ENCODE data around the gene MYBPC1.
"Not testable (repeated sequence)": the region's sequence is repeated elsewhere in the genome, so short reads cannot be mapped to it uniquely, and the experiment has no call there.

Gene MYBPC1

GRCh38 chr12:101671833-101672232, 77.1 kb downstream of the MYBPC1 start:
- Histone ChIP-seq H3K36me3 (ENCODE audit: control insufficient read depth, insufficient read depth, low read length) (no peaks in the 10 kb centered on the region), H3K9me3 (ENCODE audit: control insufficient read depth, insufficient read depth, low read length) (no peaks in the 10 kb centered on the region), H3K4me3 (ENCODE audit: low read length) (no peak overlapping the region), H3K4me1 (ENCODE audit: control insufficient read depth, insufficient read depth, low read length) (no peaks in the 10 kb centered on the region), H3K27ac (ENCODE audit: low read length) (no peak overlapping the region), H3K27me3 (ENCODE audit: control insufficient read depth, insufficient read depth, low read length) (no peaks in the 10 kb centered on the region)
- DNase-seq (ENCODE audit: low read depth, low spot score), result no peak
- WGBS (ENCODE audit: insufficient coverage, insufficient read length), result no CpG with 5 or more reads among the region's 4 CpGs

GRCh38 chr12:101675555-101675954, 80.8 kb downstream of the MYBPC1 start:
- no peaks in the 10 kb centered on the region for H3K4me1 ChIP-seq (ENCODE audit: control insufficient read depth, insufficient read depth, low read length)
- DNase-seq (ENCODE audit: low read depth, low spot score), result no peak
- no CpG with 5 or more reads among the region's 2 CpGs for WGBS (ENCODE audit: insufficient coverage, insufficient read length)
- H3K36me3 ChIP-seq (ENCODE audit: control insufficient read depth, insufficient read depth, low read length), result no peaks in the 10 kb centered on the region
- no peaks in the 10 kb centered on the region for H3K9me3 ChIP-seq (ENCODE audit: control insufficient read depth, insufficient read depth, low read length)
- H3K27me3 ChIP-seq (ENCODE audit: control insufficient read depth, insufficient read depth, low read length), result no peaks in the 10 kb centered on the region
- no peak overlapping the region for H3K4me3 ChIP-seq (ENCODE audit: low read length)
- no peak overlapping the region for H3K27ac ChIP-seq (ENCODE audit: low read length)

- not testable (repeated sequence) for H3K27me3 ChIP-seq (ENCODE audit: control insufficient read depth, insufficient read depth, low read length); H3K27ac ChIP-seq (ENCODE audit: low read length); H3K4me3 ChIP-seq (ENCODE audit: low read length); DNase-seq (ENCODE audit: low read depth, low spot score); H3K36me3 ChIP-seq (ENCODE audit: control insufficient read depth, insufficient read depth, low read length); H3K4me1 ChIP-seq (ENCODE audit: control insufficient read depth, insufficient read depth, low read length); H3K9me3 ChIP-seq (ENCODE audit: control insufficient read depth, insufficient read depth, low read length)
- no CpG with 5 or more reads among the region's 3 CpGs for WGBS (ENCODE audit: insufficient coverage, insufficient read length)
These were observed 81.7 kb downstream of the MYBPC1 start for GRCh38 chr12:101676497-101676896.

GRCh38 chr12:101678081-101678480, 83.3 kb downstream of the MYBPC1 start:
- Histone ChIP-seq H3K27ac (ENCODE audit: low read length) (no peak overlapping the region), H3K27me3 (ENCODE audit: control insufficient read depth, insufficient read depth, low read length) (no peaks in the 10 kb centered on the region), H3K4me1 (ENCODE audit: control insufficient read depth, insufficient read depth, low read length) (no peaks in the 10 kb centered on the region), H3K9me3 (ENCODE audit: control insufficient read depth, insufficient read depth, low read length) (no peaks in the 10 kb centered on the region), H3K36me3 (ENCODE audit: control insufficient read depth, insufficient read depth, low read length) (no peaks in the 10 kb centered on the region), H3K4me3 (ENCODE audit: low read length) (no peak overlapping the region)
- DNase-seq (ENCODE audit: low read depth, low spot score), result no peak

DNA sequence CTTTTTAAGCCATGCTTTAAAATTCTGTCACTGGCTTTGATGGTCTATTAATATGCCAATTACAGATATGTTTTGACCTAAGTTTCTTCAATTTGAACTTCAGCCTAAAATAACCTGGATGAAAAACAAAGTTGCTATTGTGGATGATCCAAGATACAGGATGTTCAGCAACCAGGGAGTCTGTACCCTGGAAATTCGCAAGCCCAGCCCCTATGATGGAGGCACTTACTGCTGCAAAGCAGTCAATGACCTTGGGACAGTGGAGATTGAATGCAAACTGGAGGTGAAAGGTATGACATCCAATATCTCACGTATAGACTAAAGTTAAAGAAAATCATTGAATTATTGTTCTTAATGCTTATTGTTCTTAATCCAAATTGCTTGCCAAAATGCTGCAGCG, 85.5 kb downstream of the MYBPC1 start:
- no peaks in the 10 kb centered on the region for H3K36me3 ChIP-seq (ENCODE audit: control insufficient read depth, insufficient read depth, low read length)
- H3K9me3 ChIP-seq (ENCODE audit: control insufficient read depth, insufficient read depth, low read length), result no peaks in the 10 kb centered on the region
- no peak for DNase-seq (ENCODE audit: low read depth, low spot score)
- H3K4me3 ChIP-seq (ENCODE audit: low read length), result no peak overlapping the region
- WGBS (ENCODE audit: insufficient coverage, insufficient read length), result no CpG with 5 or more reads among the region's 3 CpGs
- H3K27me3 ChIP-seq (ENCODE audit: control insufficient read depth, insufficient read depth, low read length), result no peaks in the 10 kb centered on the region
- H3K4me1 ChIP-seq (ENCODE audit: control insufficient read depth, insufficient read depth, low read length), result no peaks in the 10 kb centered on the region
- no peak overlapping the region for H3K27ac ChIP-seq (ENCODE audit: low read length)

DNA sequence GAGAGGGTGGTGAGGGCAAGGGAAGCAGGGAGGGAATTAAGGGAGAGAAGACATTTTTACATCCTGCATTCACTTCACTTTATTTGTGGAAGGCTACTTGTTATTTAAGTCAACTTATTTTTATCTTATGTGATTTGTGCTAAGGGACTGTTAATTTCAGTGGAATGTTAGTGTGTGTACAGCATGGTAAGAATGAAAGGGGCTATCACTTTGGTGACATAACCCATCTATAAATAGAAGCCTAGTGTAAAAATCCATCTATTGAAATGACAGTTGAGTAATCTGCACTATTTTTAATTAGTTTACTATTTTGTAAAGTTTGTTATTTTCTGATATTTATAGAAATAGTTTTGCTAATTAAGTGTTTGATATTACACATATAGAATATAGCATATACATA, 85.9 kb downstream of the MYBPC1 start:
- H3K27me3 ChIP-seq (ENCODE audit: control insufficient read depth, insufficient read depth, low read length), result no peaks in the 10 kb centered on the region
- H3K4me1 ChIP-seq (ENCODE audit: control insufficient read depth, insufficient read depth, low read length), result no peaks in the 10 kb centered on the region
- H3K9me3 ChIP-seq (ENCODE audit: control insufficient read depth, insufficient read depth, low read length), result no peaks in the 10 kb centered on the region
- no peak for DNase-seq (ENCODE audit: low read depth, low spot score)
- H3K27ac ChIP-seq (ENCODE audit: low read length), result no peak overlapping the region
- H3K4me3 ChIP-seq (ENCODE audit: low read length), result no peak overlapping the region
- no peaks in the 10 kb centered on the region for H3K36me3 ChIP-seq (ENCODE audit: control insufficient read depth, insufficient read depth, low read length)

- WGBS (ENCODE audit: insufficient coverage, insufficient read length), result no CpG with 5 or more reads among the region's 6 CpGs
- H3K4me1 ChIP-seq (ENCODE audit: control insufficient read depth, insufficient read depth, low read length); DNase-seq (ENCODE audit: low read depth, low spot score); H3K27me3 ChIP-seq (ENCODE audit: control insufficient read depth, insufficient read depth, low read length); H3K36me3 ChIP-seq (ENCODE audit: control insufficient read depth, insufficient read depth, low read length); H3K9me3 ChIP-seq (ENCODE audit: control insufficient read depth, insufficient read depth, low read length); H3K4me3 ChIP-seq (ENCODE audit: low read length); H3K27ac ChIP-seq (ENCODE audit: low read length): not testable (repeated sequence)
These were observed 86.9 kb downstream of the MYBPC1 start for GRCh38 chr12:101681627-101682026.

- no peaks in the 10 kb centered on the region for H3K9me3 ChIP-seq (ENCODE audit: control insufficient read depth, insufficient read depth, low read length)
- H3K27me3 ChIP-seq (ENCODE audit: control insufficient read depth, insufficient read depth, low read length), result no peaks in the 10 kb centered on the region
- no peaks in the 10 kb centered on the region for H3K4me1 ChIP-seq (ENCODE audit: control insufficient read depth, insufficient read depth, low read length)
- H3K36me3 ChIP-seq (ENCODE audit: control insufficient read depth, insufficient read depth, low read length), result no peaks in the 10 kb centered on the region
- no peak overlapping the region for H3K27ac ChIP-seq (ENCODE audit: low read length)
- H3K4me3 ChIP-seq (ENCODE audit: low read length), result no peak overlapping the region
- no CpG with 5 or more reads among the region's 1 CpG for WGBS (ENCODE audit: insufficient coverage, insufficient read length)
- no peak for DNase-seq (ENCODE audit: low read depth, low spot score)
These were observed 90.3 kb downstream of the MYBPC1 start for GRCh38 chr12:101685092-101685491.

DNA sequence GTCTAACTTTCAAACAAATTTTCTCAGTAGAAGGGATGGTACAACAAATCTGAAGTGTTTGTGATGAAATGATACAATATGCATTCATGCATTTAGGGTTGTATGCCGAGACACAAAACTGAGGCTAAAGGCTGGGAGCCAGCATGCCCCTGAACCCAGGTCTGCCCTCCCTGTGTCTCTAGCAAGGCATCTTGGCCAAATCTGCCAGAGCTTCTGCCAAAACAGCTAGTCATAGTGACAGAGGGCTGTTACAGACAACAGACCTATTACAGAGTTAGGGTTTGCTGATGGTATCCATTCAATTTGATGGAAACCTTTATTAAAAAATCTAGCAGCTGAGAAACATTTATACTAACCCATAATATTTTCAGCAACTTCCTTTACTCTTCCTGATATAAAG, 91.4 kb downstream of the MYBPC1 start:
- Histone ChIP-seq H3K4me3 (ENCODE audit: low read length) (no peak overlapping the region), H3K36me3 (ENCODE audit: control insufficient read depth, insufficient read depth, low read length) (no peaks in the 10 kb centered on the region), H3K27ac (ENCODE audit: low read length) (no peak overlapping the region), H3K27me3 (ENCODE audit: control insufficient read depth, insufficient read depth, low read length) (no peaks in the 10 kb centered on the region), H3K9me3 (ENCODE audit: control insufficient read depth, insufficient read depth, low read length) (no peaks in the 10 kb centered on the region), H3K4me1 (ENCODE audit: control insufficient read depth, insufficient read depth, low read length) (no peaks in the 10 kb centered on the region)
- no CpG with 5 or more reads among the region's 1 CpG for WGBS (ENCODE audit: insufficient coverage, insufficient read length)
- DNase-seq (ENCODE audit: low read depth, low spot score), result no peak

DNA sequence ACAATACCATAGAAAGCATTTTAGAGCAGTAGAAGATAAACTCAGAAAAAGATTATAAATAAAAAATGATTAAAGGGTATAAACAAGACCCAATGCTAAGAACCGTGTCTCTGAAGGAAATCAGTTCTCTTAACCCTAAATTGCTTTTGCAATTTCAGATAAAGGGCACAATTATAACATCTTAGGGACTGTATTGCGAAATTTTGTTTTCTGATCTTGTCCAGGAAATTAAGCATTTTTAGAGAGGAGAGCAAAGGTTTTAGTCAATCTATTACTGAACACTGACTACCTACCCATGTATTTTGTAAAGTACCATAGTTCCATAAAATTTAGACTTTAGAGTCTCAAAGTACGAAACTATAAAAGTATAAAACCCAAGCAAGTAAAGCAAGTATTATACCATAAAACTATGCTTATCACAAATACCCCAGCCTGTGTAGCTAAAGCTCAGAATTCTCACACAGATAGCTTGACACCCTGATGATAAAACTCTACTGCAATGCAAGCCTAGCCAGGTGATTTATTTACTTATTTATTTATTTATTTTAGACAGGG, 95.8 kb downstream of the MYBPC1 start:
- WGBS (ENCODE audit: insufficient coverage, insufficient read length), result no CpG with 5 or more reads among the region's 3 CpGs
- no peak for DNase-seq (ENCODE audit: low read depth, low spot score)
- no peak overlapping the region for H3K4me3 ChIP-seq (ENCODE audit: low read length)
- H3K27ac ChIP-seq (ENCODE audit: low read length), result no peak overlapping the region
- no peaks in the 10 kb centered on the region for H3K4me1 ChIP-seq (ENCODE audit: control insufficient read depth, insufficient read depth, low read length)
- H3K9me3 ChIP-seq (ENCODE audit: control insufficient read depth, insufficient read depth, low read length), result no peaks in the 10 kb centered on the region
- no peaks in the 10 kb centered on the region for H3K27me3 ChIP-seq (ENCODE audit: control insufficient read depth, insufficient read depth, low read length)
- H3K36me3 ChIP-seq (ENCODE audit: control insufficient read depth, insufficient read depth, low read length), result no peaks in the 10 kb centered on the region

DNA sequence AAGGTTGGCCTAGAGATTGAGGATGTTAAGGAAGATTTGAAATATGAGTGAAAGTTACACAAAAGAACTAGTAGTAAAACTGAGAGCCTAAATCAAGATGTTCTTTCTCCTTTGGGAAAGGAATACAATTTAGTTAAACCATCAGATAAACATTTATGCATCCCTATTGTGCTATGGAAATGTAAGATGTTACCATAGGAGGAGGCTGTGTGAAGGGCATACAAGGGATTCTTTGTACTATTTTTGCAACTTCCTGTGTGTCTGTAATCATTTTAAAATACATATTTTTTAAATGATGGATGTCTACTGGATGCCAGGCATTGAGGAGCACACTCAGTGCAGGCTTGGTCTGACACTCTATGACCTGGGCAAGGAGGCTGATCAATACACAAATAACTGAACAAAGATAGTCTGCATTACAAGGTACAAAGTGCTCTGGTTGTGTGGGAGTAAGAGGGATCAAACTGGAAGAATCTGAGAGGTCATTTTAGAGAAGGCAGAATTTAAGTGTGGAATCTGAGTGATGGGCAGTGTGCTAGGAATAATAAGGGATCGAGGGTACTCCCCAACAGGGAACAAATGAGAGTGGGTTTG, 96.8 kb downstream of the MYBPC1 start:
- no CpG with 5 or more reads among the region's 1 CpG for WGBS (ENCODE audit: insufficient coverage, insufficient read length)
- H3K27me3 ChIP-seq (ENCODE audit: control insufficient read depth, insufficient read depth, low read length), result no peaks in the 10 kb centered on the region; the same call in 1 of the 2 replicates
- no peaks in the 10 kb centered on the region for H3K36me3 ChIP-seq (ENCODE audit: control insufficient read depth, insufficient read depth, low read length)
- no peak overlapping the region for H3K27ac ChIP-seq (ENCODE audit: low read length)
- no peaks in the 10 kb centered on the region for H3K9me3 ChIP-seq (ENCODE audit: control insufficient read depth, insufficient read depth, low read length)
- DNase-seq (ENCODE audit: low read depth, low spot score), result no peak
- H3K4me3 ChIP-seq (ENCODE audit: low read length), result no peak overlapping the region
- H3K4me1 ChIP-seq (ENCODE audit: control insufficient read depth, insufficient read depth, low read length), result 0 out of 2 replicates have a peak, but pooled peaks cover under 1% of the 10 kb centered on the region
